Inferior parietal cortex (tissue), 1 donor: ENCODE results near the gene SIK1.
"Not testable (repeated sequence)": the region's sequence is repeated elsewhere in the genome, so short reads cannot be mapped to it uniquely, and the experiment has no call there.

Experiments
- DNase-seq: peaks from one replicate; pipeline ENCODE4 v3.0.0-alpha.2; 2016; ENCODE audit errors: extremely low spot score

Gene SIK1

DNA sequence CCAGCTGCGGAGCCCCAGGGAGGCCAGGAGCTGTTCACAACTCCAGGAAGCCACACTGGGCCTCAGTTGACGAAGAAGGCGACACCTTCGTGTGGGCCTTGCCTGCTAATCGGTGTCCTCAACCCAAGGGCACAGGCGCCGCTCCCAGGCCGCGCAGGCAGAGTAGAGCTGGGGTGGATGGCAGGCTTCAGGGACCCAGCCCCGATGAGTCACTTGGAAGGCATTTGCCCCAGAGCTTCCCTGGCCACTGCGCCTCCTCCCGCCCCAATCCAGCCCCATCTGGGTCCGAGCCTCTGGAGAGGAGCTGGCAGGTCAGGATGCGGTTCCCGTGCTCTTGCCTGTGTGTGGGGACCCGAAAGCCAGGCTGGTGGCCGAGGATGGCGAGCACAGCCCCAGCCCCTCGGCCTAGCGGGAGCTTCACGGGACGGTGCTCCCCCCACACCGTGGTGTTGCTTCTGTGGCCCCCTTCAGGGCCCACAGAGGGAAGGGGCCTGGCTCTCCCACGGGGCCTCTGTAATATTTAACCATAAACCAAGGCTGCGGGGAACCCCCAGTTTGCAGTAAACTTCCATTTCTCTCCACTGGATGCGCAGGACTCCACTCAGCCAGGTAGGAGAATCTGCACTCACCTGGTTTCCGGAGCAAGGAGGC is 30.0 kb downstream of the SIK1 start:
- not testable (repeated sequence) for DNase-seq

DNA sequence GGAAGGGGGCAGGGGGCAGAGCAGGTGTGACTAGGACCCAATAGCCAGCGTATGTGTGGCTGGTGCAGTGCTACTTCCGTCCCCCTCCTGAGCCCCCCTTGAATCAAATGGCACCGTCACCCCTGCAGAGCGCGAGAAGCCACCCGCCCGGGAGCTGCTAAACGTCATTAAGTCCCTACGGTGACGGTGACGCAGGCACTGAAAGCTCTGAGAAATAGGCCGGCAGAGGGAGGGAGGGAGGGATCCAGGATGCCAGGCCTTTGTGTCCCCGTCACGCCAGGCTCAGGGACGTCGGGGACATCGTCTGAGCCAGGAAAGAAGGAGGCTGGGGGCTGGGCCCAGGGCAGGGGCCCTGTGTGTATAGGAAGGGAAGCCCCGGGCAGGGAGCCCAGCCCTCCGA is 43.6 kb downstream of the SIK1 start:
- DNase-seq: not testable (repeated sequence)

DNA sequence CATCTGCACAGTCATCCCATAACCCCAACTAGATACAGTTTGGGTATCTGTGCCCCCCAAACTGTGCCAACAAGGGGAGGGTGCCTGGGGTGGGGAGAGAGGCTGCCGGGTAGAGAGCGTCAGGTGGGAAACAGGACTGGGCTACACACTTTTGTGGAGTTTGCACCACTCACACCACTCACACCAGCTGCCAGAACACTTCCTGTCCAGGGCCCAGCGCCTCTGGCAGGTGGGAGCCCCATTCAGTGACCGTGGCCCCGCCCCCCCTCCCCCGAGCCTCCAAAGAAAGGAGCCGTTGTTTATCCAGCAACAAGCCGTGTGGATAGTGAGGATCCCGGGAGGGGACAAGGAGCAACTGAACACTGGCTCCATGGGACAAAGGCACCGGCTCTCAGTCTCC is 44.0 kb downstream of the SIK1 start:
- DNase-seq: not testable (repeated sequence)

DNA sequence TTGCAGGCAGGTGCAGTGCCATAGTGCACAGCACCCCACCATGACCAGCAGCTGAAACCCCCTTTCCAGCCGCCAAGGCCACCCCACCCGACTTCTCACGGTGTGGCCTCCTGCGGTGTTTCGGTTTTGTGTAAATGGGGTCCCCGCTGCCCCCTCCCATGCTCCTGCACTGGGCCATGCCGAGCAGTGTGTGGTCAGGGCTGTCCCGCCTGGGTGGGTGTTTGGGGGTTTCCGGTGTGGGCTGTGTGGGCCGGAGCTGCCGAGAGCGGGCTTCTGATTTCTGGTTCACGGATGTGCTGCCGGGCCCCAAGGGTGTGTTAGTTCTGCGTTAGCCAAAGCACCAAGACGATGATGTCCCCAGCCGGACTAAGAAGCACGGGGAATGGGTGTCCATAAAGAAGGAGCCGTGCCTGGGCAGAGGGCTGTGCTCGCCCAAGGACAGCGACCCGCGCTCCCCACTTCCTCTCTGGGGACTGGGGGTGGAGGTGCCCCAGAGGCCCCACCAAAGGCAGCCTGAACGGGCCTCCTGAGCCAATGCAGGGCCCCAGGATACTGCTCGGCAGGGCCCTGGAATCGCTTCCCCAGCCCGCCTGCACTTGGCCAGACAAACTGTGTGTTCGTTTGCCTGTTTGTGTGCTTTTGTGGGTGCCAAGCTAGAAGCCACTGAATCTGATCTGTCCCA is 45.9 kb downstream of the SIK1 start:
- not testable (repeated sequence) for DNase-seq

DNA sequence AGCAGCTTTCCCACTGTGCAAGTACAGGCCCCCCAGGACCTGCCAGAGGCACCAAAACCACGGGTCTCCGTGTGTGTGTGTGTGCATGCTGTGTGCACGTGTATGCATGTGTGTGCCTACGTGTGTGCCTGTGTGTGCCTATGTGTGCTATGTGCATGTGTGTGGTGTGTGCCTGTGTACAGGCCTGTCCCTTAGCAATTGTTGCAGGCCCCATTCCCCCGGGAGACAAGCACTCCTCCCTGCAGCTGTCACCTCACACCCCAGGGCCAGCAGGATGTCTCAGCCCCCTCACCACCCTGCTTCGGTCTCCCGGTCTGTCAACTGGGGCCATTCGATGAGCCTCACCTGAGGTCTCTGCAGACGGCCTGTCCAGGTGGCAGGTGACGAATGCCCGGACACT is 46.6 kb downstream of the SIK1 start:
- not testable (repeated sequence) for DNase-seq

DNA sequence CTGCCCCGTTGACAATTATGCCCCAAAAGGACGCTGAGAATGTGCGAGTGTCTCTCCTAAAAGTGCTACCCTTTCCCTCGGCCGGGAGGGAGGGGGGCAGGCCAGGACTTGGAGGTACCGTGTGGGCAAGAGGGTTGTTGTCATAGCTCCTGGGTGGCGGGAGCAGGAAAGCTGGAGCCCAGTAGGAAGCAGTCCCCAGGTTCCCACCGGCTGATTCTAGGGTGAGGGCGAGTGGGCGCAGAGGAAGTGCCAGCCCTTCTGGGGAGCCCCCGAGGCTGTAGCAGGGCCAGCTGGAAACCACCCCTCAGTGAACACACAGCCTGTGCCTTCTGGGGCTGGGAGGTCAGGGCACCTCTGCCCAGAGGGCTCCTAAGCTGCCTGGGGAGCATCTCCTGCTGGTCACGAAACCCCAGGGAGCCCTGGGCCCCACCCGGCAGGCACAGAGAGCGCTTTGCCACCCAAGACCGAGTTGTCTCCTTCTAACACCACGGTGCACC is 47.3 kb downstream of the SIK1 start:
- DNase-seq: not testable (repeated sequence)

DNA sequence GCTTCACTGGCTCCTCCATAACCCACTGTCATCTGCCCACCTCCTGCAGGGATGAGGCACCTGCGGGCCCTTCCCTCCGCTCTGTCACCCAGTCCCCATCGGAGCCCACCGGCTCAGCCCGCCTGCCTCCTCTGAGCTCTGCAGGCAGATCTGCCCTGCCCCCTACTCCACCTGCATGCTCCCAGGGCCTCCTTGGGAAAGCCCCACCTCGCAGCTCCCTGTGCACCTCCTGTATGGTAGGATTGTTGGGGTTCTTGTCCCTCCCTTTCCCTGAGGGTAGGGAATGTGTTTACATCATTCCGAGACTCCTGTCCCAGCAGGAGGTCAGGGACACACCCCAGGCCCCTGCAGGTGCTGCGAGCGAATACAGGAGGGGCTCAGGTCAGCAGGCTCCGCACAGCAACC is 50.5 kb downstream of the SIK1 start:
- DNase-seq: no peak

DNA sequence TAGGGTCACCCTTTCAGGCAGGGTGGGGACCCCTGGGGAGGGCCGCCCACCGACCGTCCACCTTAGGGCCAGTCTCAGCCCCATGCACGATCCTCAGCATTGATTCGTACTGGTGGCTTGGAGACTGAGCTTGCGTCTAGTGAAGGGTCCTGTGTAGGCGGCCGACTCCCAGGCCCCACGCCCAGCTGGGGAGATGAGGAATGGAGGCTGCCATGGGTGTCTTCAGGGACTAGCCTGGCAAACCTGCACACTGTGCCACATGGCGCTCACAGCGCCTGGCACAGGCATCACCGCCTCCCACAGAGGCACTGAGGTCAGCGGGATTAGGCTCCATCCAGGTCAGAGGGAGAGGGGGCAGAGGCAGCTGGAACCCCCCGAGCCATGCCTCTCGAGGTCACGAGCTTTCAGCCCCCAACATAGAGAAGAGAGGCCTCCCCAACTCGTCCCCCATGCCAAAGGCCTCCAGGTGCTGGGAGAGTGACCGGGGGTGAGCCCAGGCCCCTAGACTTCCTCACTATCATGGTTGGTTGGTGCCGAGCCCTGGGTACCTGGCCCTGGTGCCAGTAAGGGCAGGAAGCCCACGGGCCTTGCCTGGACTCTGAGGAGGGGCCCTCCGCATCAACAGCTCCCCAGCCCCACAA is 51.0 kb downstream of the SIK1 start:
- DNase-seq: no peak

DNA sequence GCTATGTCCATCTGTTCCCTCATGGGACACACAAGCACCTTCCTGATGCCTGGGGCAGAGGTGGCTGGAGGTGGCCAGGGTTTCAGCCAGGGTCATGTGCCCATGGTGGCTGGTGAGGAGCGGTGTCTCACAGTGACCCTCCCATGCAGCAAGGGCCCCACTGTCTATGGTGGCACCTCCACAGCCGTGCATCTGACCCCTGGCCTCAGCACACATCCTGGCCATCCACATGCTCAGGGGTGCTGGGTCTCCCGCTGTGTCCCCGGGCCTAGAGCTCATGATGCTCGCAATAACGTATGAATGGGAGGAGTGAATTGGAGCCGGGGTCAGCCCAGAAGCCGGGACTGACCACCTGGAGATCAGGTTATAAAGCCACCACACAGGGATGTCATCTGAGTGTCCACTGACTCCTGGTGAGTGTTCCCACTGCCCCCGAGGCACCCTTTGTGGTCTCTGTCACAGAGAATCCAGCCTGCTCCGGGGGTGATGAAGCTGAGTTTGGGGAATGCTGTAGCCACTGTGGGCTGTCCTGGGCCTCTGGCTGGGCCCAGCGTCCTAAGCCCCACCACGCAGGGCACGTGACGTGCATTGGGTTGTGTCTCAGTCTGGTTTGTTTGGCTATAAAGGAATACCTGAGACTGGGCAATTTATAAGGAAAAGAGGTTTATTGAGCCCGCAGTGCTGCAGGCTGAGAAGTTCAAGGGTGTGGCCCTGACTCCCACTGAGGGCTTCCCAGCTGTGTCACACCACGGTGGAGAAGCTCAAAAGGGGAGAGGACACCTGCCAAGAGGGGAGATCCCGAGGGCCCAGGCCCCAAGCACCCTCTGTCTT is 51.7 kb downstream of the SIK1 start:
- DNase-seq: no peak

DNA sequence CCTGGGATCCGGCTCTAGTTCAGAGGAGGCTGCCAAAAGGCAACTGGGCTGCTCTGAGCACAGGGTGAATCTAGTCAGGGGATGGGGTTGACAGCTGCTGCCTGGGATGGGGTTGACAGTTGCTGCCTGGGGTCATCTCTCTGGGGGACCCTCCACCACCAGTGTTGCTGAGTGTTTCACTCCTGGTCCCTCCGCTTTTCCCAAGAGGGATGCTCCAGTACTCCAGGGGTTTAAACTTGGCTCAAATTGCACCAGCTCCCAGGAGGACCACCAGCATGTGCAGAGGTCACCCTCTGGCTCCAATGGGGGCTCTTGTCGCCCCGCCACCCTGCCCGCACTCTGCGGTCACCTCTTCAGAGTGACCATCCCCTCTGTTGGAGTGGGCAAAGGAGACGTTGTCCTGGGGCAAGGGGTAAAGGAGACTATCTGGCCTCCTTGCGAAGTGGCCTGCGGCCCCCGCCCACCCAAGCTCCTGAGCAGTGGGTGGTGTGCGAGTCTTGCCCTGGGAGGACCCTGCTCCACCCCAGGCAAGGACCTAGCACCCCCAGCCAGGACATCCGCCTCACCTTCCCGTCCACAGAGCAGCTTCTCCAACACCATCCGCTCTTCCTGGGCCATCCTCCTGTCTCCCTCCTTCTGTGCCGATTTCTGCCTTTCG is 52.6 kb downstream of the SIK1 start:
- no peak for DNase-seq

DNA sequence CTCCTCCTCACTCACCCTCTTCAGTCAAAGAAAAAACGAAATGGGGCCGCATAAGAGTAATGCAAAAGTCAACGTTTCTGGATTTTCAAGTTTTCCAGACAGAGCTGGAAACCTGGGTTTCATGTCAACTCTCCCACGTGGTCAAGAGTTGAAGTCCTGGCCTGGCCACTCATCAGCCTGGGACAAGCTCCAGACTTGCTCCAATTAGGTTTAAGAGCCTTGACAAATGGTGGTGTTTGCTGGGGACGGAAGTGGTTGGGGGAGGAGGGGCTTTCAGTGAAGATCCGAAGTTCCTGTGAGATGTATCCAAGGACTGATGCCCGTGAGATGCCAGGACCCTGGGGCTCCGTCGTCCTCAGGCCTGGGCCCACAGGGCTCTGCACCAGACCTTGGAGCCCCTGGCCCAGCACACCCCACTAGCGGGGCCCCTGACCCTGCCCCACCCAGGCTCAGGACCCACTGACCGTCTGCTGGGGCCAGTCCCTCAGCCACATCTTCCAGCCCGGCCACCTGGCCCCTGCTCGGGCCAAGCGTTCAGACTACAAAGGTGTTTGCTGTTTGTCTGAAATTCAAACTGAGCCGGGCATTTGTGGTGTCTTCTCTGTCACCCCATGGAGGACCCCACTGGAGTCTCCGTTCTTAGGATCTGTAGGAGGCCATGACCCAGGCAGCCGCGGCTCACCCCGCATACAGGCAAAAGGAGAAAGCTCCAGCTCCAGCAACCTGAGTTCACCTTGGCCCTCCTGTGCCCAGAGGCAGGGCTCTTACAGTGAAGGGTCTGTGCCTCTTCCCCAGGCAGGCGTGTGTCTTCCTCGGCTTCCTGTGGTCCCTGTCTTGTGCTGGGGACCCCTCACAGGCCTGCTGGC is 53.3 kb downstream of the SIK1 start:
- no peak for DNase-seq

DNA sequence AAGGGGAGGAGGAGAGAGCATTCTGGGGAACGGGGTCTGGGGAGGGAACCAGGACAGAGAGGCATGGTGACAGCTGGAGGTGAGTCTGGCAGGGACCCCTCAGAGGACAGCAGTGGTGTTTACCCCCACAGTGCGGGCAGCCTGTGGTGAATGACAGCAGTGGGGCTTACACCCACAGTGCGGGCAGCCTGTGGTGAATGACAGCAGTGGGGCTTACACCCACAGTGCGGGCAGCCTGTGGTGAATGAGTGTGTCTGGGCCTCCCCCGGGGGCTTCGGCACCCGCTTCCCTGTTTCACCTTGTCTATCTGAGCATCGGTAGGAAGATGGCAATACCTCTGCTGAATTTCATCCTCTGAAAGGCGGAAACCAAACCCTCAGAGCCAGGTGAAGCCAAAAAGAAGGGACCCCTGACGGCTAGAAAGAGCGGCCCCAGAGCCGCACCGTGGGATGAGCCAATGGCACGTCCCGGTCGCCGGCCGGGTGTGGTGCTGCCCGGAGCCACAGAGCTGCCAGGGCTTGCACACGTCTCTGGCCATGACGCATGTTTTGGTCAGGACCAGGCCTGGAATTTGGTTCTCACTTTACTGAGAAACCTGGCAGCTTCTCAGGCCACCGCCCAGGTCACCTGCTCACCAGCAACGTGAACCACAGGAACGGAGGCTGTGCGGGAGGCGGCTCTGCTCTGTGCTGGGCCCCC is 54.1 kb downstream of the SIK1 start:
- DNase-seq: no peak

DNA sequence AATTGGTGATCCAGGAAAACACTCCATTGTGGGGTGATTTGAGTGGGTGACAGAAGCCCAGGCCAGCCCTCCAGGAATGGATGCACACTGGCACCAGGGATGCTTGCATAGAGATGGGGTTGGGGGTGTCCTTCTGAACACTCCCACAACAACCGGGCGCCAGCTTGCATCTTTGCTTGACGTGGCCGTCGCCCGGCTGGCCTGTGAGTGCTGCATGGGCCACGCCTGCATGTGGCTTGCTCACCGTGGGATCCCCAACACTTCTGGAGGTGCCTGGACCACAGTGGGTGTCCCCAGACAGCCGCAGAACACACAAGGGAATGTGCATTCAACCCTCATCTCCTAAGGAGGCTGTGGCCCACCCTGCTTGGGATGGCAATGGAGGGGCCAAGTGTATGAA is 55.1 kb downstream of the SIK1 start:
- no peak for DNase-seq

DNA sequence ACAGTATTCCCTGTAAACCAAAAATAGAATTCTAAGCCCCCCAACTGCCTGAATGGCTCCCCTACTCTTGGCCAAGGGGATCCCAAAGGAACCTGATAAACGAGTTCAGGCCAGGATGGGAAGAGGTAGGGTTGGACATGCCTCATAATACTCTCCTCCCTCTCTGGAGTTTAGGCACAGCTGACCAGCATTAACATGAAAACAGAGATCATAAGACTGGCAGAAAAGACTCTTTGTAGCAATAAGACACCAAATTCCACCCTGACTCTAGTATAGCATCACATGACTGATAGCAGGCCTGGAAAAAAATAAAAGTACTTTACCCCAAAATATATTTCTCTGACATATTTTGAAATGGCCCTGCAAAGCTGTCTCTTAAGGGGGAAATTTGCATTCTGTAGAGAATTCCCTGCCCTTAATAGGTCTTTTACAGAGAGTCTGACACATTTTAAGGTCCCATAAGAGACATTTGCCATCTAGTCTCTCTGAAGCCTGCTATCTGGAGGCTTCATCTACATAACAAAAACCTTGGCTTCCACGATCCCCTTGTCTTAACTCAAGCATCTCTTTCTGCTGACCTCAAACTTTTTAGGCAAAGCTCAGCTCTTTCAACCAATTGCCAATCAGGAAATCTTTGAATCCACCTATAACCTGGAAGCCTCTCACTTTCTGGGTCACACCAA is 55.9 kb downstream of the SIK1 start:
- DNase-seq: no peak

DNA sequence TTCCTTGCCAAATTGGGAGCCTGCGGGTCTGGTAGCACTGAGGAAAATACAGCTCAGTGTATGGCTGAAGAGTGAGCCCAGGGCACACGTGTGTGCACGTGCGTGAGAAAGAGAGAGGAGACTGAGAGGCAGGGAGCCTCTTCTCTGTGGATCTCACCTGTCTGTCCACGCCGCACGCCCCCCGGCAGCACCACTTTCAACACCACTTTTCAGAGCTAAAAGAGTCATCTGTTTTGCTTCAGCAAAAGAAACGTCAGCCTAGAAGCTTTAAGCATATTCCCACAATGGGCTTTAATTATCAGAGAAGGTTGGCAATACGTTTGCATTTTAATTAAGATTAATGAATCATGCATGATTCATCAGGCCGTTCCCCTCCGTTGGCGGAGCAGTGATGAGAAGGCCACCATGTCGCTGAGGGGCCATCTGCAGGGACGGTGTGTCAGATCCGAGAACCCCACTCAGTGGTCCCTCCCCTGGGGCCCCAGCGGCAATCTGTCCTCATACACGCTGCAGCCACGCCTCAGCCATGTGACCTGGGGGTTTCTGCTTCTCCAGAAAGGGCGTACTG is 56.8 kb downstream of the SIK1 start:
- DNase-seq: no peak

DNA sequence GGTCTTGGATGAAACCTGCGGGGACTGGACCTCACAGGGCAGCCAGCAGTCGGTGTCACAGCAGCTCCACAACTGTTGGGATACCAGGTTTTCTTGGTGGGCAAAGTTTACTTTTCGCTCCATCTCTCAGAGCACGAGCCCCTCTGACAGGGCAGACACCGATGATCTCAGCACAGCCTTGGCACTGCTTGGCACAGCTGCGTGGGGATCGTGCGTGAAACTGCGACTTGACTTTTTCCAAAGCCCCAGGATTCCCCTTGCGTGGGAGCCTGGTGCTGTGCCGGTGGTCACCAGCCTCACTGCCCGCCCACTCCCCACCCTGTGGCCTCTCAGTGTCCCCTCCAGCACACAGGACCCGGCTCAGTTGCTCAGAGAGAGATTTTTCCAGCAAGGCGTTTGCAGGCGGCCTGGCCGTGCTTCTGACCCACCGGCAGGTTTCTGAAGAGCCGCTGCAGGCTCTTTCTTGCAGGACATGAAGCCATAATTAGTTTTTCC is 57.3 kb downstream of the SIK1 start:
- no peak for DNase-seq

DNA sequence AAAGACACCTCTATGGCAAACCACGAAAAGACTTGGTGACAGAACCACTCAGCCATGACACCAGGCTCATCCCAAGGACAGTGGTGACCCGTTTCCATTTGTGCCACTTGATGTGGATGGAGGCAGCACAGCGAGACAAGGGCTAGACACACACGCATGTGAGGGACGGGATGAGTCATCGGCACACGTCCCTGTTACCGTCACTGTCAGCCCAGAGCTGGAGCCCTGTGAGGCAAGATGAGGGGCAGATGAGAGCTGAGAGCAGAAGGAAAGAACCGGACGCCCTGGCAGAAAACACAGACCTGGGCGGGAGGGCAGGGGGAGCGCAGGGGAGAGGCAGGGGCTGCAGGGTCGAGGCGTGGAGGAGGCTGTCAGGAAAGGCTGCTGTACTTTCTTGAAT is 57.8 kb downstream of the SIK1 start:
- peak; percentile 41 for DNase-seq

DNA sequence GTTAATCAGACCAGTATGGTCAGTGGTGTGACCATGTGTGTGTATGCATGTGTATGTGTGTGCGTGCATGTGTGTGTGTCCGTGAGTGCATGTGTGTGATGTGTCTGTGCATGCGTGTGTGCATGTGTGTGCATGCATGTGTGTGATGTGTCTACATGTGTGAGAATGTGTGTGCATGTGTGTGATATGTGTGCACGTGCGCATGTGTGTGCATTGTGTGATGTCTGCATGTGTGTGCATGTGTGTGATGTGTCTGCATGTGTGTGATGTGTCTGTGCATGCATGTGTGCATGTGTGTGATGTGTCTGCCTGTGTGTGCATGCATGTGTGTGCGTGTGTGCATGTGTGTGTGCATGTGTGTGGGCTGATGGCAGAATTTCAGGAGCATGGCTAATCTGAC is 58.2 kb downstream of the SIK1 start:
- no peak for DNase-seq

DNA sequence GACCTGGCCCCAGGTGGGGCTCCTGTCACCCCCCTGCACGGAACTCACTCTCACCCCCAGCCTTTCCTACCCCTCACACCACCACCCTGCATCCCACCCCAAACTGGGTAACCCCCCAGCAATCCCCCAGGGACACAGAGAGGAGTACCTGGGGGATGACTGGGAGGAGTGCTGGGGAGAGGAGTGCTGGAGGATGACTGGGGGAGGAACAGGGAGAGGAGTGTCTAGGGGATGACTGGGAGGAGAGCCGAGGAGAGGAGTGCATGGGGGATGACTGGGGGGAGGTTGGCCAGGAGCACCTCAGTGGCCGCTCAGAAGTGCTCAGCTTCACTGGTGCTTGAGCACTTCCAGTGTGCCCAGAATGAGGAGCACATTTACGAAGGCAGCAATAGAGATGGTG is 59.1 kb downstream of the SIK1 start:
- DNase-seq: no peak
